Measurements from ENCODE around the gene CCDC71L.

DNA sequence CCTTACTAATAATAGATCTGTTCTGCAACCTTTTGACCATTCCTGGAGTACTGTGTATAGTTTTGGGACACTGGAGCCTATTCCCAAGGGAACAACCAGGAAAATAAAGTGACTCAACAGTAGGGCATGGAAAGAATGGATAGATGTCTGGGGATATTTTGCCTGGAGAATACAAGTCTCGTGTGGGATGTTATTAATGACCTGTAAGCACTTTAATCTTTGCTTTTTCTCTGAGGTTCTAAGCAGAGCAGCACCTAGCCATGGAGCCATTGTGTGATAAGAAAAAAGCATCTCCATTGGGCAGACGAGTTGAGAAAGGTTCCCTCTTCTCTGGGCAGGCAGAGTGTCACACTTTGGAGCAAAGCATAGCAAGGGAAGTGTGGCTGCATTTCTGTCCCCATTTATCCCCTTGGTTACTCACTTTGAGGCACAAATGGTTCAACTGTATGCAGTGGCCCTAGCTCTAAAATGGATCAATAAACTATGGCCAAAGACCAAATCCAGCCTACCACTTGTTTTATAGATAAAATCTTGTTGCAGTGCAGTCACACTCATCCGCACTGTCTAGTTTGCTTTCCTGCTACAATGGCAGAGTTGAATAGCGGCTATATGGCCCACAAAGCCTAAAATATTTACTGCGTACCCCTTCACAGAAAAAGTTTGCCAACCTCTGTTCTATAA, 21.0 kb upstream of the CCDC71L start:
- TF ChIP-seq POLR2A (IDR thresholded peaks at IDR 0.05), result no peak
- TF ChIP-seq, protein P1, sequence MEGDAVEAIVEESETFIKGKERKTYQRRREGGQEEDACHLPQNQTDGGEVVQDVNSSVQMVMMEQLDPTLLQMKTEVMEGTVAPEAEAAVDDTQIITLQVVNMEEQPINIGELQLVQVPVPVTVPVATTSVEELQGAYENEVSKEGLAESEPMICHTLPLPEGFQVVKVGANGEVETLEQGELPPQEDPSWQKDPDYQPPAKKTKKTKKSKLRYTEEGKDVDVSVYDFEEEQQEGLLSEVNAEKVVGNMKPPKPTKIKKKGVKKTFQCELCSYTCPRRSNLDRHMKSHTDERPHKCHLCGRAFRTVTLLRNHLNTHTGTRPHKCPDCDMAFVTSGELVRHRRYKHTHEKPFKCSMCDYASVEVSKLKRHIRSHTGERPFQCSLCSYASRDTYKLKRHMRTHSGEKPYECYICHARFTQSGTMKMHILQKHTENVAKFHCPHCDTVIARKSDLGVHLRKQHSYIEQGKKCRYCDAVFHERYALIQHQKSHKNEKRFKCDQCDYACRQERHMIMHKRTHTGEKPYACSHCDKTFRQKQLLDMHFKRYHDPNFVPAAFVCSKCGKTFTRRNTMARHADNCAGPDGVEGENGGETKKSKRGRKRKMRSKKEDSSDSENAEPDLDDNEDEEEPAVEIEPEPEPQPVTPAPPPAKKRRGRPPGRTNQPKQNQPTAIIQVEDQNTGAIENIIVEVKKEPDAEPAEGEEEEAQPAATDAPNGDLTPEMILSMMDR (IDR thresholded peaks at IDR 0.05), result no peak
- no peak for TF ChIP-seq EP300 (IDR thresholded peaks at IDR 0.05; ENCODE audit: low read depth)

All from transverse colon (tissue), 3 donors.